ENCODE data around the gene TMEM9.

DNA sequence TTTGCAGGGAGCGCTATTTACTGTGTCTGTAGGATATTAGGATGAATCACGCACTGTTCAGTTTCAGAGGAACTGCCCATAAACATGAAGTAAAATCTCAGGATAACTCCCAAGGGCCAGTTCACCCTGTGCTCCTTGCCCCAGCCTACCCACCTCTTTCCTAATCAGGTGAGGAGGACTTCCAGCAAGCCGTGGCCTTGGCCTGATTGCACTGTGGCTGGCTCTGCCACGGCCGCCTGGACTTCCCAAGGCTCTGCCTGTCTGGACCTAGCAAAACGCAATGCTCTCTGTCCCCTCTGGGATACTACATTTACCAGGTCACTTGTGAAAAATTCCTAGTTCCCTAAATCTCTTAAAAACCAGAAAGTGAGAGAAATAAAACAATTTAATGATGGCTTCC is 19.9 kb downstream of the TMEM9 start:
- TF ChIP-seq YY1 (IDR thresholded peaks at IDR 0.05; ENCODE audit: insufficient read depth, insufficient read length) = no peak
- no peak for TF ChIP-seq SUZ12 (IDR thresholded peaks at IDR 0.05; ENCODE audit: extremely low read depth, insufficient read depth, insufficient read length)
- TF ChIP-seq ZNF274 (IDR thresholded peaks at IDR 0.05; ENCODE audit: low read depth, low read length) = no peak

All from NT2/D1 (cell line).